SU-DHL-6 (cell line): Measurements from ENCODE around the gene SREBF1.

ENCODE experiments used
- EZH2phosphoT487 ChIP-seq: fragments of 200-600 bp; sonication (generic), shearing (Covaris generic); conservative IDR thresholded peaks from 2 replicates; pipeline ENCODE4 v1.6.1; 2018; ENCODE audit warnings: mild to moderate bottlenecking, antibody characterized with exemption, low read length, moderate library complexity, mixed read lengths
- TF ChIP-seq, protein P1 (sequence below): fragments of 200-600 bp; sonication (generic); IDR thresholded peaks from one replicate; pipeline ENCODE4 v1.5.1; 2017; ENCODE audit warnings: antibody characterized with exemption, mild to moderate bottlenecking, low read length, moderate library complexity; ENCODE audit not compliant: insufficient read depth, poor library complexity, severe bottlenecking

DNA sequence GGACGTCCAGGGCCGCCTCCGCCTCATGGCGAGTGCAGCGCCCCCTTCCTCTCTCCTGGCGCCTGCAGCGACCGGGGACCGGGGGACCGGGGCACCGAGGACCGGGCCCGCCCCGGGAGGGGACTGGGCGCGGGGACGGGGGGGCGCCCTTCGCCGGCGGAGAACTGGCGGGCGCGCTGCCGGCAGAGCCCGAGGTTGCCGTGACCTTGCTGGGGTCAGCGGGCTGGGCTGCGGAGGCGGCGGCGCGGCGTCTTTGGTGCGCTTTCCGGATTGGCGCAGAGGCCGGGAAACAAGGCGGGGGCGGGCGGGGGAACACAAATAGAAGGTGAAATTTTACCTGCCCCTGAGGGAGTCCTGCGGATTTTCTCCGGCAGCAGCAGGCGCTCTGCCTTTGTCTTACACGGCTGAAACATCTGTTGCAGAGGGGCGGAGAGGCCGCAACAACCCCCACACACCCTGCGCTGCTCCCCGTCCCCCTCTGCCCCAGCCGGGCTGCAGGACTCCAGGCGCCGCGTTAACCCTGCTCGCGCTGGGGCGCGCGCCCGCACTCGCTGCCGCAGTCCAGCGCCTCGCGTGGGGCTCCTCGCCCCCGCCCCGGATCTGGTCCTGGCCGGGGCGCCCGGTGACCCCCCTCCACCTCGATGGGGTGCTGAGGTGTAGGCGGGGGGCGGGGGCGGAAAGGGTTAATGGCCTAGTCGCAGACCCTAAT, 53.5 kb downstream of the SREBF1 start:
- TF ChIP-seq, protein P1, sequence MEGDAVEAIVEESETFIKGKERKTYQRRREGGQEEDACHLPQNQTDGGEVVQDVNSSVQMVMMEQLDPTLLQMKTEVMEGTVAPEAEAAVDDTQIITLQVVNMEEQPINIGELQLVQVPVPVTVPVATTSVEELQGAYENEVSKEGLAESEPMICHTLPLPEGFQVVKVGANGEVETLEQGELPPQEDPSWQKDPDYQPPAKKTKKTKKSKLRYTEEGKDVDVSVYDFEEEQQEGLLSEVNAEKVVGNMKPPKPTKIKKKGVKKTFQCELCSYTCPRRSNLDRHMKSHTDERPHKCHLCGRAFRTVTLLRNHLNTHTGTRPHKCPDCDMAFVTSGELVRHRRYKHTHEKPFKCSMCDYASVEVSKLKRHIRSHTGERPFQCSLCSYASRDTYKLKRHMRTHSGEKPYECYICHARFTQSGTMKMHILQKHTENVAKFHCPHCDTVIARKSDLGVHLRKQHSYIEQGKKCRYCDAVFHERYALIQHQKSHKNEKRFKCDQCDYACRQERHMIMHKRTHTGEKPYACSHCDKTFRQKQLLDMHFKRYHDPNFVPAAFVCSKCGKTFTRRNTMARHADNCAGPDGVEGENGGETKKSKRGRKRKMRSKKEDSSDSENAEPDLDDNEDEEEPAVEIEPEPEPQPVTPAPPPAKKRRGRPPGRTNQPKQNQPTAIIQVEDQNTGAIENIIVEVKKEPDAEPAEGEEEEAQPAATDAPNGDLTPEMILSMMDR = peak; percentile 11
- TF ChIP-seq EZH2phosphoT487 = no peak
